Measurements from ENCODE around the gene CACNG3. TPM values are rescaled to one million over a fixed set of nuclear protein-coding genes. Genes with fewer than 3 reads are reported as not detected.

The CACNG3 gene
- total RNA-seq, 1 donor from 2014 or later = 2.5 TPM

- no peak for DNase-seq
These were observed 140.5 kb downstream of the CACNG3 start for GRCh38 chr16:24396350-24397271.

- DNase-seq = no peak
These were observed 152.9 kb downstream of the CACNG3 start for GRCh38 chr16:24409045-24409444.

Small RNA genes lying within 50 kb of the gene (small RNA-seq; reads per million reads assigned to genes)
- gene RF00408 = not detected
- gene RNU7-24P = not detected

All from occipital lobe (tissue), 3 donors.